GM18517 (cell line): ENCODE data around the gene ELAVL1.

Experiments
- ATAC-seq: cut with Tn5 transposase; IDR thresholded peaks from one replicate; pipeline ENCODE4 v1.9.1; 2021; ENCODE audit warnings: mild to moderate bottlenecking, moderate library complexity; ENCODE audit not compliant: unreplicated experiment

The ELAVL1 gene

GRCh38 chr19:7915250-7916102 lies 90.0 kb downstream of the ELAVL1 start:
- no peak for ATAC-seq

- ATAC-seq: no peak
Measured at GRCh38 chr19:7914598-7915045, 90.8 kb downstream of the ELAVL1 start, which contains the start of gene TGFBR3L. TGFBR3L (plus strand) TSS chr19:7914830.

GRCh38 chr19:7914099-7914498 lies 91.3 kb downstream of the ELAVL1 start:
- ATAC-seq: no peak

GRCh38 chr19:7913652-7914051 lies 91.8 kb downstream of the ELAVL1 start:
- no peak for ATAC-seq

GRCh38 chr19:7912697-7913564 lies 92.5 kb downstream of the ELAVL1 start:
- no peak for ATAC-seq

GRCh38 chr19:7912144-7912696 lies 93.2 kb downstream of the ELAVL1 start:
- no peak for ATAC-seq

GRCh38 chr19:7911508-7912143 lies 93.8 kb downstream of the ELAVL1 start:
- no peak for ATAC-seq

- ATAC-seq: no peak
Measured at GRCh38 chr19:7910321-7911161, 94.9 kb downstream of the ELAVL1 start.

- no peak for ATAC-seq
Measured at GRCh38 chr19:7909471-7910067, 95.9 kb downstream of the ELAVL1 start.

GRCh38 chr19:7908742-7909461 lies 96.5 kb downstream of the ELAVL1 start:
- no peak for ATAC-seq
